OCI-LY7 (cell line): ENCODE data around the gene FIGNL2. TPM values are rescaled to one million over a fixed set of nuclear protein-coding genes. Genes with fewer than 3 reads are reported as not detected.

Experiments
- BruUV-seq: library from RNA; stranded (reverse); fragments of 400-500 nt; replicated peaks from 2 replicates; lab custom pipeline; 2021; lab: Mats Ljungman, UMichigan
- CTCF ChIA-PET: fragments of 300-600 bp; sonication (Branson Sonifier 250); formaldehyde crosslinking; loops from one replicate; lab custom pipeline; 2022; ENCODE audit warnings: antibody characterized with exemption; ENCODE audit not compliant: unreplicated experiment; lab: Charles Lee
- POLR2A ChIA-PET: fragments of 300-600 bp; sonication (Branson Sonifier 250); formaldehyde crosslinking; loops from one replicate; lab custom pipeline; 2022; ENCODE audit warnings: antibody characterized with exemption; lab: Charles Lee
- DNase-seq: peaks from one replicate; pipeline ENCODE4 v3.0.0-alpha.2; 2015; ENCODE audit warnings: low spot score
- H2AFZ ChIP-seq: fragments of 200-600 bp; sonication (generic), shearing (Covaris generic); 2 replicates; pipeline ENCODE4 v1.6.1; 2014; ENCODE audit warnings: mild to moderate bottlenecking, antibody characterized with exemption, low read length, moderate library complexity
- H3K27ac ChIP-seq: fragments of 200-600 bp; sonication (generic); 2 replicates; pipeline ENCODE4 v1.5.1; 2014; ENCODE audit warnings: mixed run types, low read depth, mild to moderate bottlenecking, moderate library complexity, low read length, inconsistent platforms; ENCODE audit not compliant: poor library complexity, severe bottlenecking
- H3K36me3 ChIP-seq: fragments of 200-600 bp; sonication (generic); 2 replicates; pipeline ENCODE4 v1.6.1; 2014; ENCODE audit warnings: mild to moderate bottlenecking, antibody characterized with exemption, low read length, moderate library complexity, mixed read lengths; ENCODE audit not compliant: insufficient read depth
- H3K4me1 ChIP-seq: fragments of 200-600 bp; sonication (generic); 2 replicates; pipeline ENCODE4 v1.5.1; 2014; ENCODE audit warnings: mild to moderate bottlenecking, low read length; ENCODE audit not compliant: insufficient read depth, poor library complexity, severe bottlenecking
- H3K4me2 ChIP-seq: fragments of 200-600 bp; sonication (generic); 2 replicates; pipeline ENCODE4 v1.6.1; 2014; ENCODE audit warnings: mild to moderate bottlenecking, low read length
- H3K4me3 ChIP-seq: fragments of 200-600 bp; sonication (generic); 2 replicates; pipeline ENCODE4 v1.5.1; 2014; ENCODE audit warnings: mild to moderate bottlenecking, low read depth, low read length; ENCODE audit not compliant: poor library complexity, severe bottlenecking
- H3K79me2 ChIP-seq: fragments of 200-600 bp; sonication (generic); 2 replicates; pipeline ENCODE4 v1.6.1; 2016; ENCODE audit warnings: low read depth, mild to moderate bottlenecking, low read length, moderate library complexity, mixed read lengths; ENCODE audit not compliant: insufficient read depth
- H3K9me2 ChIP-seq: fragments of 200-600 bp; sonication (generic); 2 replicates; pipeline ENCODE4 v1.6.1; 2016; ENCODE audit warnings: mild to moderate bottlenecking, low read length, mixed read lengths; ENCODE audit not compliant: insufficient read depth
- H3K9me3 ChIP-seq: fragments of 200-600 bp; sonication (generic); 2 replicates; pipeline ENCODE4 v1.6.1; 2014; ENCODE audit warnings: mild to moderate bottlenecking, mixed run types, low read length, mixed read lengths
- H4K20me1 ChIP-seq: fragments of 200-600 bp; sonication (generic); 2 replicates; pipeline ENCODE4 v1.6.1; 2014; ENCODE audit warnings: mild to moderate bottlenecking, antibody characterized with exemption, low read length, moderate library complexity, mixed read lengths; ENCODE audit not compliant: insufficient read depth
- CTCF ChIP-seq: fragments of 200-600 bp; sonication (generic); conservative IDR thresholded peaks from 2 replicates; pipeline ENCODE4 v1.5.1; 2014; ENCODE audit warnings: mild to moderate bottlenecking, antibody characterized with exemption, low read length, moderate library complexity, mixed read lengths
- EZH2phosphoT487 ChIP-seq: fragments of 200-600 bp; sonication (generic); IDR thresholded peaks from 2 replicates; pipeline ENCODE4 v1.6.1; 2018; ENCODE audit warnings: low read depth, borderline replicate concordance, mild to moderate bottlenecking, mixed run types, antibody characterized with exemption, low read length, moderate library complexity, mixed read lengths
- intact Hi-C: fragments of 100-400 bp; cut with micrococcal nuclease; formaldehyde crosslinking; loops from one replicate; pipeline ENCODE4 v1.10.0; 2022; ENCODE audit not compliant: unreplicated experiment
- total RNA-seq, 2 experiments: library from RNA; depleted of rRNA in 1 of 2; stranded (reverse); fragments of >200 nt in 1 of 2; shearing (Covaris generic) in 1 of 2; gene quantifications; 2 replicates each; pipeline ENCODE4 v1.2.3, GENCODE V29; 2014 to 2022

Gene FIGNL2
- total RNA-seq, 2 experiments from 2014 or later = not detected

GRCh38 chr12:51779876-51780275 is 68.6 kb downstream of the FIGNL2 start:
- ChIA-PET POLR2A (no interaction called here), CTCF (no interaction called here)
- Histone ChIP-seq H3K9me2 (no peaks in the 10 kb centered on the region), H2AFZ (no peak overlapping the region), H3K4me3 (no peak overlapping the region), H3K9me3 (no peaks in the 10 kb centered on the region), H3K79me2 (no peaks in the 10 kb centered on the region), H4K20me1 (no peaks in the 10 kb centered on the region), H3K4me2 (no peak overlapping the region), H3K27ac (no peak overlapping the region), H3K4me1 (no peaks in the 10 kb centered on the region), H3K36me3 (no peaks in the 10 kb centered on the region)
- intact Hi-C loops = no loop called here
- DNase-seq = no peak
- TF ChIP-seq EZH2phosphoT487 (no peak), CTCF (no peak)
- no TSS peak for BruUV-seq

DNA sequence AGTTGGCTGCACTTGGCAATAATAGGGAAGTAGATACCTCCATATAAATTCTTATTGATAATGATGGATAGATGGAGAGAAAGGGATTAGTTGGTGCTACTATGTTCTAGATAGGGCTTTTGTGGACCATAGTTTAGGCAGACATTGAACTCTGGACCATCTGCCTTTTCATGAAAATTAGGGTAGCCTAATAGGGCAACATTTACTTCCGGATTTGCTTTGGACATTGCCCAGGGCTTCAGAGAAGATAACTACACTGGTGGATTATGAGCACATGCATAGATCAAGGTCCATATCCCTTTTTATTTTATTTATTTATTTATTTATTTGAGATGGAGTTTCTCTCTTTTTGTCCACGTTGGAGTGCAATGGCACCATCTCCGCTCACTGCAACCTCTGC is 70.5 kb downstream of the FIGNL2 start:
- no peaks in the 10 kb centered on the region for H3K9me2 ChIP-seq
- H3K79me2 ChIP-seq = no peaks in the 10 kb centered on the region
- H2AFZ ChIP-seq = no peak overlapping the region
- intact Hi-C loops = no loop called here
- no TSS peak for BruUV-seq
- ChIA-PET POLR2A (interaction anchor here (0.6 kb wide), 1 partner anchor 1694 kb away, joined by 5 read pairs; no protein-coding TSS in a partner anchor), CTCF (no interaction called here)
- H3K27ac ChIP-seq = no peak overlapping the region
- no peaks in the 10 kb centered on the region for H3K4me1 ChIP-seq
- DNase-seq = no peak
- no peaks in the 10 kb centered on the region for H3K9me3 ChIP-seq
- TF ChIP-seq CTCF (no peak), EZH2phosphoT487 (no peak)
- no peaks in the 10 kb centered on the region for H4K20me1 ChIP-seq
- H3K4me2 ChIP-seq = no peak overlapping the region
- no peak overlapping the region for H3K4me3 ChIP-seq
- no peaks in the 10 kb centered on the region for H3K36me3 ChIP-seq

DNA sequence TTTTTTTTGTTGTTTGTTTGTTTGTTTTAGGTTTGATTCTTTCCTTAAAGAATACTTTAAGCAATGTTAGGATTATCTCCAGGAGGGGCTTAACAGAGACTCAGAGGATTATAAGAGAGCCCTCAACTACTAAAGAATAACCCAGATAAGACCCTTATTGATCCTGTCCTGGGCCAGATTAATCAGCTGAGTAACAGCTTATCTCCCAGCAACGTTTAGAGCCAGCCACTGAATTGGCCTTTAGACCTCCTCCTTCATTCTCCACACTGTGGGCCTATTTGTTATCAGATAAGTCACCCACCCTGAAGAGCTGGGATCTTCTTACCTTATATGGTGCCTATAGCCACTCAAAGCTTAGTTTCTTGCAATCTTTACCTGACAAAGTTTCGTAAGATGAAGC is 71.1 kb downstream of the FIGNL2 start:
- no peak for DNase-seq
- POLR2A ChIA-PET = no interaction called here
- H3K79me2 ChIP-seq = no peaks in the 10 kb centered on the region
- H3K9me3 ChIP-seq = no peaks in the 10 kb centered on the region
- no peak overlapping the region for H3K4me2 ChIP-seq
- H3K36me3 ChIP-seq = no peaks in the 10 kb centered on the region
- H3K27ac ChIP-seq = no peak overlapping the region
- no peaks in the 10 kb centered on the region for H4K20me1 ChIP-seq
- H3K4me1 ChIP-seq = no peaks in the 10 kb centered on the region
- intact Hi-C loops = no loop called here
- CTCF ChIA-PET = no interaction called here
- no peak for TF ChIP-seq EZH2phosphoT487
- TF ChIP-seq CTCF = no peak
- no TSS peak for BruUV-seq
- H2AFZ ChIP-seq = no peak overlapping the region
- H3K4me3 ChIP-seq = no peak overlapping the region
- H3K9me2 ChIP-seq = no peaks in the 10 kb centered on the region
